Suppressor macrophage treated with lipopolysaccharide for 4 hours (primary cell): ENCODE results near the gene NLGN1.

ENCODE experiments used
- DNase-seq: peaks from one replicate; pipeline ENCODE4 v3.0.0-alpha.2; 2020

The NLGN1 gene

DNA sequence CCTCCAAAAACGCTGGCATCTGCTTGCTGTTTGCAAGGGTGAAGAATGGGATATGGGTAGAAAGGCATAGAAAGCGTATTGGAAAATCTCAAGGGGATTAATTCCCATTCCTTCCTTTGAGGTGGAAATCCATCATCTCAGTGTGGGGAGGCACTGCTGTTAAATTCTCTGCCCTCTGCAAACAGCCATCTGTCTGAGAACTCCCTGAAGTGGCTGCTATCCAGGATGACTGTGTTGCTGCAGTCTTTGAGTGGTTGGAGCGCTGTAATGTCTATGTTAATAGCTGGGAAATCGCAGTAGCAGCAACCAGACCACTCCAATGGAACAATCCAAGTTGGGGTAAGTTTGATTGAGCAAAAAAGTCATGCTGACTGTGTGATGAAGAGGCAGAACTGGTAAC, 625.9 kb downstream of the NLGN1 start:
- DNase-seq = no peak

DNA sequence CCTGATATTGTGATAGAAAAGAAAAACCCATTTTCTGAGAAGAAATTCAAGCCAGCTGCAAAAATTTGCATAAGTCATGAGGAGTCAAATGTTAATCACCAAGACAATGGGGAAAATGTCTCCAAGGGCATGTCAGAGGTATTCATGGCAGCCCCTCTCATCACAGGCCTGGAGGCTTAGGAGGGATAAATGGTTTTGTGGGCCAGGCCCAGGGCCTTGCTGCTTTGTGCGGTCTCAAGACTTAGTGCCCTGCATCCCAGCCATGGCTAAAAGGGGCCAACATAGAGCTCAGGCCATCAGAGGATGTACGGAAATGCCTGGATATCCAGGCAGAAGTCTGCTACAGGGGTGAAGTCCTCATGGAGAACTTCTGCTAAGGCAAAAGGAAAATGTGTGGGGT, 631.1 kb downstream of the NLGN1 start:
- no peak for DNase-seq

DNA sequence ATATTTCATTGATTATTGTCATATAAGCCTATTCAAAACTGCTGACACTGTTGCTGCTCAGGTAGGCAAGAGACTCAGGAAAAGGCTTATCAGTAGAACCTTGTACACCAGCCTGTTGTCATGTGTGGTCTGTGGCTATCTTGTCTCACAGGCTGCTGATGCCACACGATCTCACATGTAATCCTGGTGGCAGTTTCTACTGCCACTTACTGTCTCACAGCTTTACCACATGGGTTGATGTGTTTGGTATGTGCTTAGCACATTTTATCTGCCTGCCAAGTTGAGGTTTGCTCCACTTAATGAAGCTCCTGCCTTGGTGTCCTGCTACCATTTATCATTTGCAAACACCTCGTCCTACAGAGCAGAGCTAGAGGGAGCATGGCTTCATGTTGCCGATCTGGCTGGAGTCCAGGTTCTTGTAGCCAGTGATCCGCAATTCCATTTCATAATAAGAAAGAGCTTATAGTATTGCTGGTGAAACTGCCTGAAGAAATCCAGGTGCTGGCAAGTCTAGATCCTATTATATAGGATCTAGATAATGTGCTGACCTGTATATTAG, 637.9 kb downstream of the NLGN1 start:
- DNase-seq = no peak

DNA sequence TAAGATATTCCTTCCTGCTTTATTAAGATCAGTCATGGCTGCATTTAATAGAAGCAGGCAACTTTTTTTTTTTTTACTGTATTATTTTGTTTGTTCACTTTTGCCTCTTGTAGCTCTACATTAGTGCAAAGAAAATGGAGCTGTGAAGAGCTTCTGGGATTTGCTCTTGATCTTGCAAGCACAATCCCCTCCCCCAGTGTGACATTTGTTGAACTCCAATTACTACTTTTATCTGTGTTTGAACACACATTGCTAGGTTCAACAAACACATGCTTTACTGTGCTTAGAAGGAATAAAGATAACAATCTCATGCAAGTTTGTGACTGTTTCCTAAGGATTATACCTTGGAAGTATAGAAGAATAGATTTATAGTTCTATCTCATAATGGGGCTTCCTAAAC, 648.8 kb downstream of the NLGN1 start:
- no peak for DNase-seq

DNA sequence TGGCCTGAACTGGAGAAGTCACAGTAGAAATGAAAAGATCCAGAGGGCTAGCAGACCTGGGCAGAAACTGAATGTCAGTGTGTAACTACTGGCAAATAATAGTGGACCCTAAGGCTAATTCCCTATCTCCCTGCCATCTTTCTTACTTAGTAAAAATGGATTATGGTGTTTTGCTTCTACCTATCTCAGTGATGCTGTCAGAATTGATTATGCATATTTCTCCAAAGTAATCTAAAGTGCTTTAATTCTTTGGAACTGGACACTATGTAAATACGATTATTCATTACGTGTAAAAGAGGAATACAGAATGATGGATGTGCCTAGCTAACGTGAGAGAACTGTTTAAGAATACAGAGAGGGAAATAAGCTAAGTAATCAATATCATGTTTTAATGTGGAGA, 651.9 kb downstream of the NLGN1 start:
- no peak for DNase-seq

DNA sequence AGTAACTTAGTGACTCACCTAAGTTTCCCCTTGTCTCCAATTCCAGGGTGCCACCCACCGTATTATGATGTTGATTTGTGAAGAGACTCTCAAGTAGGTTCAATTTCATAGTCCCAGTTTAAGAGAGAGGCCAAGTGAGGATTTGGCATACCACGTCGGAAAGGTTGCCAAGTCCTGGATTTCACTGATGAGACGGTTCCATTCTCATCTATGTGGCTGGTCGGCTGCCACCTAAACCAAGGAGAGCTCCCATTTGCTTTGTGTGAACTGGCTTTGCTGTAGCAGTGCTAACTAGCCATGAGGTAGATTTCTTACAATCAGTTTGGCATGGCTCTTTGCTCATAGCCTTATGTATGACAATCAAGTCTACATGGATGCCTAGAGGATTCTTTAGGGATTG, 653.6 kb downstream of the NLGN1 start:
- DNase-seq = no peak

DNA sequence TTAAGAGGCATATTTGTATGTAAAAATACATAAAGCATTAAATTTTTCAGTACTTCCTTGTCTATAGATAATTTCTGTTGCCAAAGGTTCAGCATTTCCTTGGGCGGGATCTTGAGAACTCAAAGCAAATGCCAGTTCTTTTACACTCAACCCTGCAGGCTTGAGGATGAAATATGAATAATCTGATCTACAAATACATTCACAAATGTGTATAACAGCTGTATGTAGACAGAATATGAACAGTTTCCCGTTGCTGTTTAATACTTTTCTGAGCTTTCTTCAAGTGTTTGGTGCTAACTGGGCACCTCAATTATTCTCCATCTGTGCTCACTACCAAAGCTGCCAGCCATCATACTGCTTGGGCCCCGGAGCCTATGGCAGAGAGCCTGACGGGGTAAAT, 661.3 kb downstream of the NLGN1 start:
- DNase-seq = no peak

DNA sequence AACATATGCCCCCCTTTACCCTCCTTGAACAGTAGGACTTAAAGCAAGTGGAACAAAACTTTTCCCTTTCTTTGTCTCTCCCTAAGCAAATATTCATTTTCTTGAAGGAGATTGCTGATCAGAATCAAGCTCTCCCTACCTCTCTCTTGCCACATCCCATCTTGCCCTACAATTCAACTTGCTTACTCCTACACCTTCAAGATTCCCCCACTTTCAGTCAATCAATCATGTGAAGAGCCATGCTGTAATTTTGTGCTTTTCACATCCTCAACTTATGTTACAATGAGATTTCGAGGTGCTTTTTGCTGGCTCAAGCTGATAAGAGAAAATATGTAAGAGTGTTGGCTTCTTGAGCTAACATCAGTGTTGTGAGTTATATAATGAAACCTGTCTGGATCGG, 662.9 kb downstream of the NLGN1 start:
- DNase-seq = no peak

DNA sequence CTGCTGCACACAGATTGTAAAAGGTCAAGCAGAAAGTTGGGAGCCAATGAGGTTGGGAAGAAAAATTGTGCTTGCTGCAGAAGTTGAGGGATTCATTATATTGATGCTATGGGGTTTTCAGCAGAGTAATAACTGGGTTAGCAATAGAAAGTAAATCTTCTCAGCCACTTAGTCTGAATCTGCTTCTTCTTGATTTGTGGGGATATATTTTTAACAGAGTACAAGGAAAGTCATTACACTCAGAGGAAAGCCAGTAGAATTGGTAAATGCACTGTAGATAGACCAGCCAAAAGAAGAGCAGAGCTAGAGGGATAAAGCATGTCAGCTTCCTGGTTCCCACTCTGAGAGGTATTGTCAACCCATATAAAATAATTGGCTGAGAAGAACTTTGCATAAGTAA, 663.6 kb downstream of the NLGN1 start:
- DNase-seq = no peak

DNA sequence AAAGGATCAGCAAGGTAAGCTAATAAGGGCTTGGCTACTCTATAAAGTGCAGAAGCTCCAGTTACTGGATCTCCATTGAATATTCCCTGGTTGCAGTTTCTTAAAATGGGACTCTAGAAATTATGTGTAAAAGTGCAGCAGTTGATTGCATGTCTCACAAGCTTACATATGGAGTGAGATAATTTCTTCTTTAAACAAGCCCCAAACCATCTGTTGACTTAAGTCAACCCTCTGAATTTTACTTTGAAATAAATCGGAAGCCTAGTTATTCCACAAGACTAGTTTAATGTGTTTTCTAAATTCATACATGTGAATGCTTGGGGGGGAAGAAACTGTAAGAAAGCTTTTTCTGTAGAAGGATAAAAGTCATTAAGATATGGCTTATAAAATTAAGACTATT, 664.2 kb downstream of the NLGN1 start:
- DNase-seq = no peak

DNA sequence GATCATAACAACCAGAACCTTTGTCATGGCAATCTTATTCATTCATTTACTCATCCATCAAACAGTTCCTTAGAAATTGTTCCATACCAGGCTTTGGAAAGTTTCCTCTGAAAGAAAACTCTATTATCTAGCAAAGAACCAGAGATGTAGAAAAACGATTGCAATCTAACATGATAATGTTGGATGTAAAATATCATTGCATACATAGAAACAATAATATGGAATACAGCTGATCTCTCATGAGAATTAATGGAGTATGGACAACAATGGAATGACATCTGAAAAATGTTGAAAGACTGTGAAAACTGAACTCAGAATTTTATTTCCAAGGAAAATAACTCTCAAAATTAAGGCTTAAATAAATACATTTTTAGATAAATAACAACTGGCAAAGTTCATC, 665.4 kb downstream of the NLGN1 start:
- no peak for DNase-seq

DNA sequence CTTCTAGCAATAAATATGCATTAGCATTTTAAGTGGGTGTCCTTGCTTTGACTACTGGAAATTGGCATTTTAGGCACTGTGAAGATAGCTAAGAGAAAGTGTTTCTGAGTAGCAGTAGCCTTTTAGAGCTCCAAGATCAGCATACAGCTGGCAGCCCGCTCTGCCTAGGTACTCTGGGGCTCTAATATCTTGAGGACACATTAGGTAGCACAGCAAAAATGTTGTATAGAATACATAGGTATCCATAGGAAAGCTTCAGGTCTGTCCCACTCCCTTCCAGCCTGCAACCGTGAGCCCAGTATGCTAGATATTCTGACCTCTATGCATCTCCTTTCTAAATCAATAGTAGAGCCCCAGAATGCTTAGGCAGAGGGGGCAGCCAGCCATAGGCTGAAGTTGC, 670.5 kb downstream of the NLGN1 start:
- no peak for DNase-seq

DNA sequence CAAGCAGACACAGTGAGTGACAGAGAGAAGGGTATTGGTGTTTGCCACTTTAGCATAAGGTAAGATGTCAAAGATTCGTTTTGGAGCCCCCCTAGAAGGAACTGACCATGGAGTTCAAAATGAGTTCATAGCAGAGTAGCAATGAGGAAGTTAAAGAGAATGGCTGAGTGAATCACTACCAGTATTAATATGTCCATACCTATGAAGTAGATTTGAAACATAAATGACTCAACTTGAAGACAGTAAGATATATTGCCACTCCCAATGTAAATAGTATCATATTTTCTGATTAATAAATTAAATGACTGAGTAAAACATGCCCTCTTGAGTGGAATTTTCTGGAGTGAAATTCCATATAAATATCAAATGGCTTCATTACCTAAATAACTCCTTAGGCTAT, 675.1 kb downstream of the NLGN1 start:
- no peak for DNase-seq

DNA sequence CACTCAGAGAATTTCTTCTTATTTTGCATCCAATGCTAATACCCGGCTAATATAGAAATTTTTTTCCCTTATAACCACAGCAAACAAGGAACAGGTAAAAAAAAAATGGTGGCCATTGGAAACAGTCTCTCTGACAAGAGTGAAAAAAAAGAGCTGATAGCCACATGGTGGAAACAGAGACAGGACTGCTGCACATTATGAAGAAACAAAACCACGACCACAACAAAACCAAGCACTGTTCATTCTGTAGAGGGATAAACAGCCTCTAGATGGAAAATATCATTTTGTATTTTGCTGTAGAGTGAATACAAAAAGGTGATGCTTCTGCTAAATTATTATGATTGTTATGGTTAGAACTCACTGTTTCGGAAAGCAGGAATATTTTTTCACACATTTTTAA, 686.2 kb downstream of the NLGN1 start:
- no peak for DNase-seq

DNA sequence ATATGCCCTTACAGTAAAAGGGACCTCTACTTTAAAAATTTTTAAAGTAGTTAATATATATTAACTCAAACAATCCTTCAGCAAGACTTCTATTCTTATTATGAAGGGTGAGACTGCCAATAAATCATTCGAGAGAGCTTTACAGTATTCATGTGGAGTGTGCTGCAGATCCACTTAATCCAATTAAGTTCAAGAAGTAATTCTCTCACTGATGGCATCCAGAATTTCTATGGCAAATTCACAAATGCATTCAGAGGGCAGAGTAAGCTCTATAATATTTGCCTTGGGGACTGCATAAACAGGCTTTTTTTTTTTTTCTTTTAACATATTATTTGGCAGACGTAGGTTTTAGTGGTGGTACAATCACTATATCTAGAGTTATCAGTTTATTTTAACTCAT, 692.0 kb downstream of the NLGN1 start:
- no peak for DNase-seq

DNA sequence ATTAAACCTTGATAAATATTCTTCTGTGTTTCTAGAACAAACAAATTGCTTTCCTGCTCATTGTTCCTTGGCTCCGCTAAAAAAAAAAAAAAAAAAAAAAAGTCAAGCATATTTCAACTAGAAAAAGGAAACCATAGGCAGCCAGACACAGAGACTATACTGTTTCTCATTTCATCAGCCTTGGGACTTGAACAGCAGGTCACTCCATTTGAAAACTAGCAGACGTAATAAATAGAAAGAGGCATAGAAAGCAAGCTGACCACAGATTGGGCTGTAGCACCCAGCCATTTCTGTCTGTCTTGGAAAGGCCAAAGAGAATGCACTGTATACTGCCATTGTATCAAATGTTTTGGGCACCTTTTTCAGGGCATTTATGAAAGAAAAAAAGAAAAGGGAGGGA, 697.1 kb downstream of the NLGN1 start:
- DNase-seq = no peak

DNA sequence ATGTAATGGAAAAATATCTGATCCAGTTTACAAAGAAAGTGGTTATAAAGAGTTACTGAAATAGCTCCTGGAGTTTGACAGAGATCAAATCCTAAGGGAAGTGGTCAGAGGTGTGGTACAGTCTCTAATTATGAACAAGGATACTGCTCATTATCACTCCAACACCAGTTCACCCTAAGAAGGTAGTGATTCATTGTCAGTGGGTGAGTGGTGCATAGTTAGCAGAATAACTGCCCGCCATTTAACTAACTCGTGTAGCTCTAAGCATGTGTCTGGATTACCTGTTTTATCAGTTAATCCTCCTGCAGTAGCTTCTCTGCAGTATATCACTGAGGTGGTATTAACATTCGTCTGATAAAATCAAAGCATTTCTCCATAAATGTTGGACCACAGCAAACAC, 700.1 kb downstream of the NLGN1 start:
- DNase-seq = no peak

DNA sequence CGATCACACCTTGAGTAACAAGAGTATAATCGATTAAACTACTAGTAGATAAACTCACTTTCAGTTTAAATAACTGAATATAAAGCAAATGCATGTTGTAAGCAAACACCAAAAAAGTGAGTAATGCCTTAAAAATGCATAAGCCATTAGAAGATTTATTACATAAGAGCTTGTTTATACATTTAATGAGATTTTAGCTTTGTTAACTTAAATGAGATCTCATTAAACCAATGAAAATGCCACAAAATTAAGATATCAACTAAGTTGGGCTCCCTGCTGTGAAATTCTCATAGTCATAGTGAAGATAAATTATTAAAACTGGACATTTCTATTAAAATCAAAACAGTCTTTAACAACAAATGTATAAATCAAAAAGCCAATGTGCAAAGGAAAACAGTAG, 701.2 kb downstream of the NLGN1 start:
- no peak for DNase-seq

DNA sequence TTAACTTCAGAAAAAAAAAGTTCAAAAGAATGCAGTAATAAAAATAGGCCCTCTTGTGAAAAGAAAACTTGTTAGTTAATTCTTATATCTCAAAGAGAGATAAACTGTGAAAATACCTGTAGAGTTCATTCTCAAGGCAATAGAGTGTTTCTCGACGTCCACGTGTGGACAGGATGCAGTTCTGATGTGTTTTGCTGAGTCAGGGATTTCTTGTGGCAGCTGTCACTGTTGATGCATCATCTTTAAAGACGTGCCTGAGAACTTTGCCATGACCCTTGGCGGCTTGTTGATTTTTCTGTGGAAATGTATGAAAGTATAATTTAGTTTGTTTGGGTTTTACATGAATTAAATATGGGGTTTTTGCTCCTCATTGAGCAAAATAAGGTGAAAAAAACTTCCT, 702.2 kb downstream of the NLGN1 start:
- DNase-seq = no peak

DNA sequence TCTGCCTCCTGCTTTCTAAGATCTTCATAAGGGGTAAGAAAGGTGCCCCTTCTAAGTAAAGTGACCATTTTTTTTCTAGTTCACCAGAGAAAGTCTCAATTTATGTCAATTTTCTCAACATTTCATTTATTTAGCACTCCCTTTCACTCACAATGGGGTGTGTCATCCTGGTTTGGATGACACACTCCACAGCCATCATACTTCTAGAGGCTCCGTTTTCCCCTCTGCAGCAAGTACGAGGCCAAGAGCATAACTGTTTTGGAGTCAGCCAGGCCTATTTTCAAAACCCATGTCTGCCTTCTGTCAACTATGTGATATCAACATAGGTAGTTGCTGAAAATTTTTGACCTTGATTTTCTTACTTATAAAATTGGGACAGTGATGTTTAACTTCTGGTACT, 703.2 kb downstream of the NLGN1 start:
- no peak for DNase-seq

DNA sequence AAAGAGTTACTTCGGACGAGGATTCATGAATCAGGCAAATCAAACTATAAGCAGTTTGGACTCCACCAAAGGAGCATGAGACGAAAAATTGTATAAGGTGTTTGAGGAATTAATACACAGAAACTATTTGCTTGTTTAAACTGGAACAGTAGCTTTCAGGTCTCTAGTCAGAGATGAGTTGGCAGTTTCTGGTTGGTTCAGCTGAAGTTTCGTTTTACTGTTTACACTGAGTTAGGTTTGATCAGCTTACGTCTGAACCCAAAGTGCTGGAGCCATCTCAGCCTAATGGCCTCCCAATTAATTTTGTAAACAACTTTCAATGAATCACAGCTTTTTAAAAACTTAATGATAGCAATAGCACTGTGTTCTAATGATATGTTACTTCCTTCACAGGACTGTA, 703.7 kb downstream of the NLGN1 start:
- DNase-seq = no peak

DNA sequence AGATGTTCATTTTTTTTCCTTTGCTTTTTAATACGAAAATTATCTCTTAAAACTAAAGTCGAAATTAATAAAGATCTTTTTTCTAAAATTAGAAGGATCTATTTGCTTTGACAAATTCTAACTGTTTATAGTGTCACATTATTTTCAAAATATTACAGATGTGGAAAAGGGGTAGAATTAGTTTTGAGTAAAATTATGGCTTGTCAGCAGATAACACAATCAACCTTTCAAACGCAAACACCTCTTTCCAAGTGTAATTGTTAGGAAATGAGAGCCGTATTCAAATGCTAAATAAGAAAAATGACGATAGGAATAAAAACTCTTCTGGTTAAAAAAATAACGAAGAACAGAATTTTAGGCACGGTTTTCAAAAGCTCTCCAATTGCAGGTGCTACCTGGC, 704.7 kb downstream of the NLGN1 start:
- no peak for DNase-seq

DNA sequence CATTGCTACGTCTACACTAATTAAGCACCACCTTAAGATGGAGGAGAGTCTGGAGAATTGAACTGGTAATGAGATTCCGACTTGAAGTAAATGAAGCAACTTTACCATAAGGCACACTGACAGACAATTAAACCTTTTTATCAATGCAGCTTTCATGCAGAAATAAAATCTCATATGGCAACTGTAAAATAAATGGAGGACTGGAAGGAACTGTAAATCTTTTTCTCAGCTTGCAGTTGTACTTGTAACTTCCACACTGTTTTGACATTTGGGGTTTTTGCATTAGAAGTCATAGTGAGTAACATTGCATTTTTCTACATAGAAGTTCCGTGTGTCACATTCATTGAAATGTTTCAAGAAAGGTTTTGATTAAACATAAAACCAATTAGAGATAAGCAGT, 705.3 kb downstream of the NLGN1 start:
- no peak for DNase-seq

DNA sequence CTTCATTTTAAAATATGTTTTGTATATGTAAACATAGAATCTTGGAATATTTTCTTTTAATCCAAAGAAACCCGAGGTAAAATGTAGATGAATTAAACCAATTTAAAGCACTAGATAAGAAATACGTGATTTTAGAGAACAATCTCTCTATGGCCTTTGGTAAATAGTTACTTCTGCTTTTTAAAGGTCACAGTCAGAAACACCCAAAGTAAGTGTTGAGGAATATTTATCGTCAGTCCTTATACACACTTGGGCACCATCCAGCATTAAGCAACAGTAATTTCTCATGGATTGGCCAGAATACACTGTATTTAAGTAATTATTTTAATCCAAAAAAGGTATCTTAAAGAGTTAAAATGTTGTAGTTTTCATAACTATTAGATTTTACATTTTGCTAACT, 713.2 kb downstream of the NLGN1 start:
- DNase-seq = peak; percentile 49

DNA sequence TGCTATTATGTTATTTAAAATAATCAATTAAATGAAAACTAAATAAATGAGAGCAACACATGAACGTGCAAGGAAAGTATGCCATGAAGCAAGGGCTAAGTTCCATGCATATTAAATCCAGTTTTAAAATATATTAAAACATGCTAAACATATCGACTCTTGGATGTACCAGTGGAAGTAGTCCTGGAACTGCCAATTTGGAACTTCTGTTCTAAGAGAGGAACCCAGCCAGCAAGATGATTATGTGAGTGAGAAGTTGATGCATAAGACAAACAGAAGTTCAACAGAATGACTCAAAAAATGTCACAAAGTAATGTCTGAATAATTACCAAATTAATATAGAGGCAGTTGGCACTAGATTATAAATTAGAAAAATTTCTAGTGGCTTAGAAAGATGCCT, 714.2 kb downstream of the NLGN1 start:
- no peak for DNase-seq

DNA sequence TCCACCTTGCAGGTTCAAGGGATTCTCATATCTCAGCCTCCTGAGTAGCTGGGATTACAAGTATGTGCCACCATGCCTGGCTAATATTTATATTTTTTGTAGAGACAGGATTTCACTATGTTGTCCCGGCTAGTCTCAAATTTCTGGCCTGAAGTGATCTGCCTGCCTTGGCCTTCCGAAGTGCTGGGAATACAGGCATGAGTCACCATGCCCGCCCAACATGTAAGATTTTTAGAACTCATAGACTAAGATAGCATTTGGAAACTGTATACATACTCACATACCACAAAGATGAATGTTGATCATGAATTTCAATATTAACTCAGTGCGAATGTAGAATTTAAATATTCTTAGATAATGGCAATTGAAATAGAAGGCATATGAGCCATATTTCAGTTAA, 718.9 kb downstream of the NLGN1 start:
- DNase-seq = no peak
